Measurements from ENCODE around the gene BICC1. TPM values are rescaled to one million over a fixed set of nuclear protein-coding genes. Genes with fewer than 3 reads are reported as not detected.

The BICC1 gene
- total RNA-seq, 1 donor from 2014 or later = 2.4 TPM

- H3K4me3 Mint-ChIP-seq = no peak overlapping the region
- no peaks in the 10 kb centered on the region for H3K36me3 Mint-ChIP-seq (ENCODE audit: low read depth)
- no peak for DNase-seq (ENCODE audit: low read depth, low spot score)
- H3K4me1 Mint-ChIP-seq = peaks cover 6% of the 10 kb centered on the region
- no peak overlapping the region for H3K27ac Mint-ChIP-seq (ENCODE audit: unreplicated experiment)
- no peak for TF ChIP-seq CTCF (conservative IDR thresholded peaks at IDR 0.05)
- H3K9me3 Mint-ChIP-seq = no peaks in the 10 kb centered on the region
- no peaks in the 10 kb centered on the region for H3K27me3 Mint-ChIP-seq (ENCODE audit: low read depth)
Measured at GRCh38 chr10:58700591-58700990, 187.9 kb downstream of the BICC1 start.

- peaks cover 2% of the 10 kb centered on the region for H3K36me3 Mint-ChIP-seq (ENCODE audit: low read depth)
- DNase-seq (ENCODE audit: low read depth, low spot score) = no peak
Measured at GRCh38 chr10:58701405-58702135, 188.9 kb downstream of the BICC1 start.

GRCh38 chr10:58704226-58704625, 191.6 kb downstream of the BICC1 start:
- TF ChIP-seq CTCF (conservative IDR thresholded peaks at IDR 0.05) = no peak

More at GRCh38 chr10:58701405-58702135, 188.9 kb downstream of the BICC1 start:
- Mint-ChIP-seq H3K4me1 (peaks cover 6% of the 10 kb centered on the region), H3K27ac (ENCODE audit: unreplicated experiment) (no peak overlapping the region), H3K27me3 (ENCODE audit: low read depth) (no peaks in the 10 kb centered on the region), H3K9me3 (peaks cover 3% of the 10 kb centered on the region), H3K4me3 (no peak overlapping the region)
- TF ChIP-seq CTCF (conservative IDR thresholded peaks at IDR 0.05) = no peak

GRCh38 chr10:58704671-58705141, 192.0 kb downstream of the BICC1 start:
- TF ChIP-seq CTCF (conservative IDR thresholded peaks at IDR 0.05) = no peak
- no peaks in the 10 kb centered on the region for H3K4me1 Mint-ChIP-seq
- peaks cover 4% of the 10 kb centered on the region for H3K9me3 Mint-ChIP-seq
- DNase-seq (ENCODE audit: low read depth, low spot score) = no peak
- H3K4me3 Mint-ChIP-seq = no peak overlapping the region
- no peaks in the 10 kb centered on the region for H3K27me3 Mint-ChIP-seq (ENCODE audit: low read depth)
- no peak overlapping the region for H3K27ac Mint-ChIP-seq (ENCODE audit: unreplicated experiment)
- peaks cover 3% of the 10 kb centered on the region for H3K36me3 Mint-ChIP-seq (ENCODE audit: low read depth)

More at GRCh38 chr10:58704226-58704625, 191.6 kb downstream of the BICC1 start:
- DNase-seq (ENCODE audit: low read depth, low spot score) = no peak
- Mint-ChIP-seq H3K9me3 (peaks cover 4% of the 10 kb centered on the region), H3K27ac (ENCODE audit: unreplicated experiment) (no peak overlapping the region), H3K27me3 (ENCODE audit: low read depth) (no peaks in the 10 kb centered on the region), H3K36me3 (ENCODE audit: low read depth) (peaks cover 3% of the 10 kb centered on the region), H3K4me1 (no peaks in the 10 kb centered on the region), H3K4me3 (no peak overlapping the region)

GRCh38 chr10:58706836-58707235, 194.2 kb downstream of the BICC1 start:
- no peak overlapping the region for H3K27ac Mint-ChIP-seq (ENCODE audit: unreplicated experiment)
- H3K36me3 Mint-ChIP-seq (ENCODE audit: low read depth) = peaks cover 3% of the 10 kb centered on the region
- peaks cover 4% of the 10 kb centered on the region for H3K9me3 Mint-ChIP-seq
- no peak for DNase-seq (ENCODE audit: low read depth, low spot score)
- H3K27me3 Mint-ChIP-seq (ENCODE audit: low read depth) = no peaks in the 10 kb centered on the region
- TF ChIP-seq CTCF (conservative IDR thresholded peaks at IDR 0.05) = no peak
- no peaks in the 10 kb centered on the region for H3K4me1 Mint-ChIP-seq
- H3K4me3 Mint-ChIP-seq = no peak overlapping the region

Measured in neural crest cell (in vitro differentiated cells).